SK-N-MC (cell line): ENCODE data around the gene TMPRSS3.

Experiments
- DNase-seq: peaks from one replicate; pipeline ENCODE4 v3.0.0-alpha.2; 2011; ENCODE audit warnings: low read depth, low spot score
- H3K27ac ChIP-seq: fragments of 200-600 bp; sonication (generic); 2 replicates; pipeline ENCODE4 v1.5.1; 2016; ENCODE audit warnings: mixed run types
- H3K36me3 ChIP-seq: fragments of 200-600 bp; sonication (generic); 2 replicates; pipeline ENCODE4 v1.6.1; 2017; ENCODE audit warnings: antibody characterized with exemption, low read length, mixed read lengths; ENCODE audit not compliant: insufficient read depth
- H3K4me3 ChIP-seq: fragments of 200-600 bp; sonication (generic); 2 replicates; pipeline ENCODE4 v1.5.1; 2016
- H3K9ac ChIP-seq: fragments of 200-600 bp; sonication (generic); 2 replicates; pipeline ENCODE4 v1.8.0; 2017; ENCODE audit warnings: mixed run types, mixed read lengths; ENCODE audit not compliant: insufficient read length
- H3K9me3 ChIP-seq: fragments of 200-600 bp; sonication (generic); 2 replicates; pipeline ENCODE4 v1.6.1; 2017; ENCODE audit warnings: low read depth, mild to moderate bottlenecking, antibody characterized with exemption, low read length, moderate library complexity, mixed read lengths
- EZH2 ChIP-seq: fragments of 200-600 bp; sonication (generic); IDR thresholded peaks from one replicate; pipeline ENCODE4 v1.6.1; 2017; ENCODE audit warnings: antibody characterized with exemption
- FOXP2 ChIP-seq: optimal IDR thresholded peaks from 2 replicates; pipeline ENCODE3; 2011; ENCODE audit warnings: mild to moderate bottlenecking, moderate library complexity; ENCODE audit not compliant: insufficient read depth; ENCODE audit errors: extremely low read length, control extremely low read depth
- POLR2AphosphoS5 ChIP-seq: IDR thresholded peaks from 2 replicates; pipeline ENCODE4 v1.6.1; 2012; ENCODE audit warnings: mild to moderate bottlenecking, low read depth, low read length, borderline replicate concordance

TMPRSS3 gene

DNA sequence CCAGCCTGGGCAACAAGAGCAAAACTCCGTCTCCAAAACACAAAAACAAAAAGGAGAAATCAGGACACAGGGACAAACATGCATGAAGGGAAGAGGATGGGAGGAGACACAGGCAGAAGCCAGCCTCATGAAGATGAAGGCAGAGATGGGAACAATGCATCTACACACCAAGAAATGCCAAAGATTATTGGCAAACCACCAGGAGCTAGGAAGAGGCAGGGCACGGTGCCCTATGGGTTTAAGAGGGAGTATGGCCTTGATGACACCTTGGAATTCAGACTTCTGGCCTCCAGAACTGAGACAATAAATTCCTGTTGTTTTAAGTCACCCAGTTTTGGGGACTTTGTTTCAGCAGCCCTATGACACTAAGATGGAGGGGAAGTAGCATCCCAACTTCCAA lies 5.2 kb downstream of the TMPRSS3 start:
- H3K4me3 ChIP-seq, result no peak overlapping the region

DNA sequence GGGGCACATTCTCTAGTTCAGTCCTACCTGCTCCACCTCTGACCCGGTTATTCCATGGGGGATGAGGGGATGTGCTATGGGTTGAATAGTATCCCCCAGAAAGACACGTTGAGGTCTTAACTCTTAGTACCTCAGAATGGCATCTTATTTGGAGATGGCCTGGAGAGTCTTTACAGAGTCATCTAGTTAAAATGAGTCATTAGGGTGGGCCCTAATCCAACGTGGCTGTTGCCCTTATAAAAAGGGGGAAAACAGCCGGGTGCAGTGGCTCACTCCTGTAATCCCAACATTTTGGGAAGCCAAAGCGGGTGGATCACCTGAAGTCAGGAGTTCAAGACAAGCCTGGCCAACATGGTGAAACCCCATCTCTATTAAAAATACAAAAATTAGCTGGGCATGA lies 5.7 kb downstream of the TMPRSS3 start:
- DNase-seq, result no peak
- H3K9me3 ChIP-seq, result no peaks in the 10 kb centered on the region
- H3K4me3 ChIP-seq, result no peak overlapping the region
- H3K9ac ChIP-seq, result no peak overlapping the region
- TF ChIP-seq POLR2AphosphoS5 (no peak), EZH2 (no peak)
- no peak overlapping the region for H3K27ac ChIP-seq
- H3K36me3 ChIP-seq, result no peaks in the 10 kb centered on the region

More for the DNA sequence above, 5.2 kb downstream of the TMPRSS3 start:
- no peak for TF ChIP-seq POLR2AphosphoS5
- no peak for TF ChIP-seq FOXP2
- TF ChIP-seq EZH2, result no peak
- Histone ChIP-seq H3K36me3 (no peaks in the 10 kb centered on the region), H3K27ac (no peak overlapping the region), H3K9me3 (no peaks in the 10 kb centered on the region), H3K9ac (no peak overlapping the region)
- DNase-seq, result no peak

DNA sequence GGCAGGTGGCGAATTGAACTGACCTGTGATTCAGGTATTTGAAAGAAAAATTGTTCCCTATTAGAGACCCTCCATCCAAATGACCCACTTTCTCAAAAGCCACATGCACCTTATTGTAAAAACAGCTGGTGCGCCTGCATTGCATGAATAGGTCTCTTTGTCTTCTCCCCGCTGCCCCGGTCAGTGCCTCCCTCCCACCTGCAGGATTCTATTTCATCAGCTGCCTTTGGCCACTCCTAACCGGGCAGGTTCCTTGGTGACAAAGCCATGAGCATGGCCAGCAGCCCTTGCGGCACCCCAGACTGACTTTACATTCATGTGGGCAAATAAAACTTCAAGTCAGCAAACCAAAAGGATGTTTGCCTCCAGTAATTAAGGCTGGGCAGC lies 6.4 kb downstream of the TMPRSS3 start:
- Histone ChIP-seq H3K9ac (no peak overlapping the region), H3K36me3 (no peaks in the 10 kb centered on the region), H3K27ac (no peak overlapping the region), H3K4me3 (no peak overlapping the region), H3K9me3 (no peaks in the 10 kb centered on the region)
- no peak for DNase-seq
- TF ChIP-seq POLR2AphosphoS5 (no peak), FOXP2 (no peak), EZH2 (no peak)

DNA sequence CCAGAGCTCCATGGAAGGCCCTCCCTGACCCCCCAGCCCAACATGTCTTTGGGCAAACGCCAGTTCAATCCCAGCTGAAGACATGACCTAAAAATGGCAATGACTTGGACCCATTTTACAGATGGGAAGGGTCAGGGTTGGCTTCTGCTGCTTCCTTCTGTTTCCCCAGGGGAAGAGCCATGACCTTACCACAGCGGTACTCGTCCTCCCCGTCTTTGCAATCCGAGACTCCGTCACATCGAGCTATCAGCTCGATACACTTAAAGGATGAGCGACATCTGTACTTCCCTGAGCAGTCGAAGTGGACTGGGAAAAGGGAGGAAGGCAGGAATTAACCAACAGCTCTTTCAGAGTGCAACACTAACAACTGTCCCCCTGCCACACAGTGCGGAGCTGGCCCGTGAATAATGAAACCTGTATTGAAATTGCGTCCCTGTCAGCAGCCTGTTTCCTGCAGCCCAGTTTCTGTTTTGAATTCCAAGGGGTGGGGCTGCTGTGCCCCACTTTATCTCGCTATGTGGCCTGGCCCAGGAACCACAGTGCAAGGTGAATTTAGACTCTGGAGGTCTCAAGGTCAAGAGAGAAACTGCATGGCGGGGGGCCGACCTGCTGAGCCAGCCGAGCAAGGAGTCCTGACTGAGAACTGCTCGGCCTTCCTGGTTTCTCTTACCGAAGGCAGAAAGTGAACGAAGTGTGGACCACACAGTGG lies 7.0 kb downstream of the TMPRSS3 start:
- DNase-seq, result no peak
- H3K27ac ChIP-seq, result no peak overlapping the region
- no peaks in the 10 kb centered on the region for H3K9me3 ChIP-seq
- no peak overlapping the region for H3K4me3 ChIP-seq
- no peak for TF ChIP-seq EZH2
- no peak for TF ChIP-seq FOXP2
- no peak for TF ChIP-seq POLR2AphosphoS5
- no peaks in the 10 kb centered on the region for H3K36me3 ChIP-seq
- H3K9ac ChIP-seq, result no peak overlapping the region

DNA sequence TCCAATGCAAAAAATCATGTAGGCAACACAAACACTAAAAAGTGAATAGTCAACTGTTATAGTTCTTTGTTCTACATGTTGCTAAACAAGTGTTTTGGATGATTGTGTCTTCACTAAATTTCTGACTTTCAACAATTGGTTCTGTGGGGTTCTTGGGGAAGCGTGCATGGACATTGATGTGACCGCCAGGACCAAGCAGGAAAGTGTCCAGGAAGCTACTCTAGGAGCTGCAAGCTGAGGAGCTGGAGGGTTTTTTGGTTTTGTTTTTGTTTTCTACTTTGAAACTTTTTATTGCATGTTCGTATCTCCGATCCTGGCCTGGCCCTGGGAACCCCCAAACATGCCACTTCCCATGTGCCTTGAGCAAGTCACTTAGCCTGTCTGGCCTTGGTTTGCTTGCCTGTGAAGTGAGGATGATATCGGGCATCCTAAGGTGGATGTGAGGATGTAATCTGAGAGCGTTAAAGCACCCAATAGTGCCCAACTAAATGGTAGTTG lies 8.0 kb downstream of the TMPRSS3 start:
- no peak overlapping the region for H3K4me3 ChIP-seq
- no peaks in the 10 kb centered on the region for H3K36me3 ChIP-seq
- no peak for DNase-seq
- H3K27ac ChIP-seq, result no peak overlapping the region
- TF ChIP-seq POLR2AphosphoS5 (no peak), EZH2 (no peak), FOXP2 (no peak)
- no peak overlapping the region for H3K9ac ChIP-seq
- no peaks in the 10 kb centered on the region for H3K9me3 ChIP-seq

DNA sequence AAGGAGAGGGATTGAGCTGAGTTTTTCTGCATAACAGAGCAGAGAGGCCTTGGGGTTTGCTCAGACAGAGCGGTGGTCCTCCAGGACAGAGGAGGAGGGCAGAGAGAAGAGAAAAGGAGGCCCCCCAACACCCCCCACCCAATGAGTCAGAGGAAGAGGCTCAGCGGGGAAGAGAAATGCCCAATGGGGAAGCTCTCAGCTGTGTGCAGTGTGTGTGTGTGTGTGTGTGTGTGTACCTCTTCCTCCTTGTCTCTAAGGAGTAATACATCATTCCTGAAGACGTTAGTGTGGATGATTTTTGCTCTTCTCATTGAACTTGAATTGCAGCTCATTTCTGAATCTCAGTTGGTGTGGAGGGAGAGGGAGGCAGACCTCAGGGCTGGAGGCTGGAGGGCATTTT lies 8.7 kb downstream of the TMPRSS3 start:
- DNase-seq, result no peak
- no peaks in the 10 kb centered on the region for H3K9me3 ChIP-seq
- TF ChIP-seq POLR2AphosphoS5 (no peak), FOXP2 (no peak), EZH2 (no peak)
- H3K9ac ChIP-seq, result no peak overlapping the region
- no peak overlapping the region for H3K27ac ChIP-seq
- H3K4me3 ChIP-seq, result no peak overlapping the region
- H3K36me3 ChIP-seq, result no peaks in the 10 kb centered on the region

DNA sequence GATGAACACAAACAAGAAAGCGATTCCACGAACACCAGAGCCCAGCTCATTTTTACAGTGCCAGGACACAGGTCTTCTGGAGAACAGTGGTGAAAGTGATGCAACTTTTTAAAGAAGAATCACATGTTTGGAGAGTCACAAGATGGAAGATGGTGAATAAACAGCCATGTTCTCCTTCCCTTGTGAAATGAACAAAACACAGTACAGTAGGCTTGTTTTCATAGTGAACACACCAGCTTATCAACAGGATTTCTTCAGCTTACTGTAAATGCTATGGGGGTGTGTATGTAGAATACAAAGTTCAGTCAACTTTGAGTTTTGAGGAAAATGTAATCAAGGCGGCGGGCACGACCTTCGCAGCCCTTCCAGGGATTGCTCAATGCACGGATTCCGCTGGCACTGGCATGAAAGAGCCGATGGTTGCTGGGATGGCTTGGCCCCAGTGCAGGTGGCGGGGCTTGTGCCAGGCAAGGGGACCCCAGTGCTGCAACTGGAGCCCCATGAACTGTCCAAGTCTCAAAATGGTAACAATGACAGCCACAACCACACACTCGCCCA lies 9.7 kb downstream of the TMPRSS3 start:
- H3K4me3 ChIP-seq, result no peak overlapping the region
- H3K36me3 ChIP-seq, result no peaks in the 10 kb centered on the region
- H3K27ac ChIP-seq, result no peak overlapping the region
- H3K9ac ChIP-seq, result no peak overlapping the region
- TF ChIP-seq FOXP2 (no peak), EZH2 (no peak), POLR2AphosphoS5 (no peak)
- H3K9me3 ChIP-seq, result no peaks in the 10 kb centered on the region
- no peak for DNase-seq

DNA sequence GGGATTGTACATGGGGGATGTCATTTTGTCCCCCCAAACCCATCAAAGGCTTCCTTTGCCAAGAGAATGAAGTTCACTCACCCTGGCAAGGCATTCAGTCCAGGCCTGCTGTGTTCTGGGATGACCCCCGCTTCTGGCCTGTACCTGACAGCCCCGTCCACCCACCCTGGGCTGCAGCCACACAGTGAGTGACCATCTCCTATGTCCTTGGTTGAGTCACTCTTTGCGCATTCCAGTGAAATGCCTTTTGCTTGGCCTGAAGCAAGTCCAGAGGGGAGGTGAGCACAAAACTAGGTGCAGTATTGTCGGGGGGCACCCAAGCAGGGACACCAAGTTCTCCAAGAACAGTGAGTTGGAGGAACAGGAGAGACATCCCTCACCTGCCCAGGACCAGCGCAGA lies 10.2 kb downstream of the TMPRSS3 start:
- no peak overlapping the region for H3K27ac ChIP-seq
- H3K4me3 ChIP-seq, result no peak overlapping the region
- H3K9ac ChIP-seq, result no peak overlapping the region
- DNase-seq, result no peak
- no peaks in the 10 kb centered on the region for H3K9me3 ChIP-seq
- H3K36me3 ChIP-seq, result no peaks in the 10 kb centered on the region
- no peak for TF ChIP-seq EZH2
- TF ChIP-seq FOXP2, result no peak
- TF ChIP-seq POLR2AphosphoS5, result no peak

DNA sequence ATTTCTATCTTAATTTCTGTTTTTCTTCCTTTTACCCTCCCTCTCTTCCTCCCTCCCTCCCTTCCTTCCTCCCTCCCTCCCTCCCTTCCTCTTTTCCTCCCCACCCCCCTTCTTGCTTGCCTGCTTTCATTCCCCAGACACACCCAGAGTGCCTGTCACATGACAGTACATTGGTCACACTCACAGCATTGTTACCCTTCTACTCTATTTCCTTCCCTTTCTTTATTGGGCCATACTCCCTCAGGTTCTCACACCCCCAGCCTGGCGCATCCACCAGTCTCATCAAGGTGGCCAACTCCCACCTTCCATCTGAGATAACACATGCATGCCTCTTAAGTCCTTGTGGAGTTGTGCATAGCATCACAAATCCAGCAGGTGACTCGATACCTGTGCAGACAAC lies 10.9 kb downstream of the TMPRSS3 start:
- DNase-seq, result no peak

More for the DNA sequence above, 10.9 kb downstream of the TMPRSS3 start:
- no peak for TF ChIP-seq POLR2AphosphoS5
- TF ChIP-seq EZH2, result no peak
- TF ChIP-seq FOXP2, result no peak
- H3K9ac ChIP-seq, result no peak overlapping the region
- H3K36me3 ChIP-seq, result no peaks in the 10 kb centered on the region
- H3K27ac ChIP-seq, result no peak overlapping the region
- no peak overlapping the region for H3K4me3 ChIP-seq
- no peaks in the 10 kb centered on the region for H3K9me3 ChIP-seq
